HepG2 (cell line): ENCODE data around the gene PBX4. TPM values are rescaled to one million over a fixed set of nuclear protein-coding genes. Genes with fewer than 3 reads are reported as not detected.

Experiments used
- ATAC-seq: fragments of 200-7000 bp; cut with Tn5 transposase; 3 replicates; pipeline ENCODE4 v1.9.1; 2020; ENCODE audit warnings: mild to moderate bottlenecking, moderate library complexity
- BruUV-seq: library from RNA; stranded (reverse); fragments of 400-500 nt; replicated peaks from 2 replicates; lab custom pipeline; 2021; lab: Mats Ljungman, UMichigan
- CTCF ChIA-PET: fragments of 300-600 bp; formaldehyde crosslinking; extraction: SDS; loops from one replicate; lab custom pipeline; 2021; ENCODE audit warnings: low total read pairs, inconsistent platforms, low intra/inter-chr PET ratio; lab: Yijun Ruan, JAX
- POLR2A ChIA-PET: fragments of 350-600 bp; sonication (Branson Sonifier 250); formaldehyde crosslinking; loops from one replicate; lab custom pipeline; 2020; ENCODE audit warnings: antibody characterized with exemption, inconsistent platforms; lab: Yijun Ruan, JAX
- DNase-seq: peaks from one replicate; pipeline ENCODE4 v3.0.0-alpha.2; 2015; ENCODE audit warnings: low spot score
- FAIRE-seq: peaks from 3 replicates; lab custom pipeline; 2011; peaks lifted over from hg19 to GRCh38; lab: Jason Lieb, UNC
- H2AFZ ChIP-seq: one replicate; pipeline ENCODE4 v1.6.1; 2011; ENCODE audit warnings: low read length, inconsistent platforms
- H3K27ac ChIP-seq: fragments of 300-600 bp; 3 replicates; pipeline ENCODE4 v1.8.0; 2011; ENCODE audit warnings: mixed run types, mild to moderate bottlenecking, mixed read lengths, low read length, inconsistent platforms; ENCODE audit not compliant: insufficient read depth; ENCODE audit errors: extremely low read length
- H3K27me3 ChIP-seq, 2 experiments: fragments of 200-600 bp in 1 of 2; 2 replicates in 1 of 2; 3 replicates in 1 of 2; pipeline versions ENCODE4 v1.6.0 to v1.8.0; 2011; ENCODE audit warnings: low read length in 2 of 2, mild to moderate bottlenecking in 2 of 2, moderate library complexity in 2 of 2, inconsistent platforms in 1 of 2; ENCODE audit not compliant: insufficient read depth in 2 of 2, control insufficient read depth in 1 of 2
- H3K36me3 ChIP-seq, 2 experiments: fragments of 200-600 bp in 1 of 2; replicated peaks in 1 of 2; 2 replicates in 1 of 2; 3 replicates in 1 of 2; pipeline versions ENCODE4 v1.5.1 to v1.8.0; 2011; ENCODE audit warnings: low read length in 2 of 2, inconsistent platforms in 1 of 2; ENCODE audit not compliant: insufficient read depth in 2 of 2, control insufficient read depth in 1 of 2
- H3K4me1 ChIP-seq: 2 replicates; pipeline ENCODE4 v1.5.1; 2012; ENCODE audit warnings: low read length, inconsistent platforms; ENCODE audit not compliant: insufficient read depth
- H3K4me2 ChIP-seq: 2 replicates; pipeline ENCODE4 v1.6.0; 2011; ENCODE audit warnings: low read depth, low read length, inconsistent platforms
- H3K4me3 ChIP-seq, 3 experiments: fragments of 200-600 bp in 1 of 3; sonication (generic), shearing (Covaris generic) in 1 of 3; replicated peaks in 1 of 3; 2 replicates each; pipeline ENCODE4 v1.5.1; 2011 to 2016; ENCODE audit warnings: low read length in 3 of 3, inconsistent platforms in 2 of 3, low read depth in 2 of 3, mild to moderate bottlenecking in 2 of 3, control low read depth in 1 of 3, mixed read lengths in 1 of 3; ENCODE audit not compliant: insufficient read depth in 1 of 3
- H3K79me2 ChIP-seq: one replicate; pipeline ENCODE4 v1.6.1; 2011; ENCODE audit warnings: low read length, inconsistent platforms; ENCODE audit not compliant: insufficient read depth
- H3K9ac ChIP-seq: 2 replicates; pipeline ENCODE4 v1.6.0; 2011; ENCODE audit warnings: mild to moderate bottlenecking, low read depth, low read length, inconsistent platforms; ENCODE audit not compliant: insufficient read depth
- H3K9me3 ChIP-seq: 2 replicates; pipeline ENCODE4 v1.5.1; 2012; ENCODE audit warnings: mild to moderate bottlenecking, low read length
- H4K20me1 ChIP-seq: 2 replicates; pipeline ENCODE4 v1.6.0; 2011; ENCODE audit warnings: inconsistent platforms, mild to moderate bottlenecking, low read length, moderate library complexity; ENCODE audit not compliant: insufficient read depth
- ADNP ChIP-seq: sonication (generic); formaldehyde crosslinking; IDR thresholded peaks from 2 replicates; pipeline ENCODE4 v1.4.0; 2020; ENCODE audit warnings: missing genetic modification reagents
- ASH2L ChIP-seq: fragments of 300-600, 200-600 bp; sonication (generic); IDR thresholded peaks from 2 replicates; pipeline ENCODE4 v1.7.0; 2017; ENCODE audit warnings: low read depth, mild to moderate bottlenecking, moderate library complexity, mixed read lengths, low read length; ENCODE audit not compliant: insufficient read length
- DNMT1 ChIP-seq: sonication (generic); formaldehyde crosslinking; IDR thresholded peaks from 2 replicates; pipeline ENCODE4 v1.5.1; 2020; ENCODE audit warnings: mild to moderate bottlenecking, missing genetic modification reagents
- GABPB1 ChIP-seq: IDR thresholded peaks from 2 replicates; pipeline ENCODE4 v1.6.1; 2016; ENCODE audit warnings: mild to moderate bottlenecking, missing genetic modification reagents, moderate library complexity, missing compliant biosample characterization
- GMEB2 ChIP-seq: IDR thresholded peaks from 2 replicates; pipeline ENCODE4 v1.6.1; 2016; ENCODE audit warnings: missing biosample characterization, missing genetic modification reagents, low read depth
- MAZ ChIP-seq, 2 experiments: sonication (generic) in 1 of 2; formaldehyde crosslinking in 1 of 2; IDR thresholded peaks; 2 replicates each; pipeline versions ENCODE4 v1.5.0 to v1.6.1; 2012 to 2020; ENCODE audit warnings: low read depth in 2 of 2, mild to moderate bottlenecking in 2 of 2, borderline replicate concordance in 1 of 2, improper control_type of control experiment in 1 of 2, low read length in 1 of 2, missing genetic modification reagents in 1 of 2, moderate library complexity in 1 of 2
- MXD4 ChIP-seq: IDR thresholded peaks from 2 replicates; pipeline ENCODE4 v1.6.1; 2016; ENCODE audit warnings: mild to moderate bottlenecking, missing biosample characterization, missing genetic modification reagents
- NCOA2 ChIP-seq: sonication (generic); formaldehyde crosslinking; IDR thresholded peaks from 2 replicates; pipeline ENCODE4 v1.8.0; 2022; ENCODE audit warnings: inconsistent platforms
- NFRKB ChIP-seq: fragments of 450-650 bp; IDR thresholded peaks from 2 replicates; pipeline ENCODE4 v1.6.1; 2017
- RBM22 ChIP-seq: fragments of 200-400 bp; formaldehyde crosslinking; optimal IDR thresholded peaks from 2 replicates; pipeline ENCODE3; 2017; ENCODE audit warnings: mild to moderate bottlenecking, low read length, moderate library complexity
- SETDB1 ChIP-seq: sonication (generic); formaldehyde crosslinking; IDR thresholded peaks from 2 replicates; pipeline ENCODE4 v1.5.1; 2020; ENCODE audit warnings: missing genetic modification reagents, mild to moderate bottlenecking, borderline replicate concordance
- WIZ ChIP-seq: sonication (generic); formaldehyde crosslinking; IDR thresholded peaks from 2 replicates; pipeline ENCODE4 v1.5.1; 2020; ENCODE audit warnings: mild to moderate bottlenecking, missing genetic modification reagents
- ZNF18 ChIP-seq: sonication (generic); formaldehyde crosslinking; IDR thresholded peaks from 2 replicates; pipeline ENCODE4 v1.8.0; 2022; ENCODE audit warnings: mild to moderate bottlenecking, missing genetic modification reagents; ENCODE audit not compliant: insufficient replicate concordance
- ZNF572 ChIP-seq: sonication (generic); formaldehyde crosslinking; IDR thresholded peaks from 2 replicates; pipeline ENCODE4 v1.5.1; 2020; ENCODE audit warnings: mild to moderate bottlenecking, missing genetic modification reagents
- ZSCAN9 ChIP-seq: IDR thresholded peaks from 2 replicates; pipeline ENCODE4 v1.6.1; 2016; ENCODE audit warnings: borderline replicate concordance
- WGBS: methylation state at CpG from one replicate; pipeline ENCODE4 v1.1.6; 2017; ENCODE audit warnings: low lambda C conversion rate; 5-methylcytosine and 5-hydroxymethylcytosine counted together
- in situ Hi-C: cut with HindIII; loops from 2 replicates; pipeline ENCODE4 v1.10.0; 2017; ENCODE audit warnings: low pct_unique_long_range_greater_than_20kb; ENCODE audit not compliant: extremely low pct_ligation_motif_present
- intact Hi-C: fragments of 100-400 bp; cut with micrococcal nuclease; formaldehyde crosslinking; loops from one replicate; pipeline ENCODE4 v1.10.0; 2022; ENCODE audit not compliant: unreplicated experiment
- polyA plus RNA-seq, 8 experiments: library from polyadenylated mRNA; depleted of rRNA in 3 of 8; stranded (reverse) in 7 of 8; unstranded in 1 of 8; fragments of >200 nt; fragmentation: Illumina TruSeq in 4 of 8; extraction: Trizol in 4 of 8; gene quantifications; 2 replicates each; pipeline versions ENCODE4 v1.2.1 to v1.2.3, GENCODE V29; 2011 to 2016; ENCODE audit warnings: low read depth in 4 of 8, missing spikeins in 1 of 8, mixed read lengths in 1 of 8; ENCODE audit not compliant: insufficient read depth in 1 of 8
- total RNA-seq, 5 experiments: library from RNA; depleted of rRNA; stranded (reverse); fragments of >200 nt; fragmentation: Illumina TruSeq; extraction: Trizol; gene quantifications; 2 replicates each; pipeline ENCODE4 v1.2.3, GENCODE V29; 2016; ENCODE audit warnings: low read depth in 1 of 5
- TF ChIP-seq, protein P1 (sequence below): sonication (generic); formaldehyde crosslinking; IDR thresholded peaks from 2 replicates; pipeline ENCODE4 v1.5.0; 2020; ENCODE audit warnings: missing genetic modification reagents
- TF ChIP-seq, protein P2 (sequence below), 2 experiments: sonication (generic) in 1 of 2; formaldehyde crosslinking in 1 of 2; IDR thresholded peaks; 2 replicates each; pipeline versions ENCODE4 v1.5.1 to v1.6.1; 2011 to 2020; ENCODE audit warnings: borderline replicate concordance in 1 of 2, low read depth in 1 of 2, low read length in 1 of 2, mild to moderate bottlenecking in 1 of 2, missing genetic modification reagents in 1 of 2, moderate library complexity in 1 of 2
- TF ChIP-seq, protein P3 (sequence below): sonication (generic); formaldehyde crosslinking; IDR thresholded peaks from 2 replicates; pipeline ENCODE4 v1.8.1; 2023; ENCODE audit warnings: missing genetic modification reagents, inconsistent platforms, borderline replicate concordance

Gene PBX4
- total and polyA plus RNA-seq, 2 of the 13 experiments (the other 11 are each of a cell fraction or from before 2014, with no cell fraction given), result not detected

DNA sequence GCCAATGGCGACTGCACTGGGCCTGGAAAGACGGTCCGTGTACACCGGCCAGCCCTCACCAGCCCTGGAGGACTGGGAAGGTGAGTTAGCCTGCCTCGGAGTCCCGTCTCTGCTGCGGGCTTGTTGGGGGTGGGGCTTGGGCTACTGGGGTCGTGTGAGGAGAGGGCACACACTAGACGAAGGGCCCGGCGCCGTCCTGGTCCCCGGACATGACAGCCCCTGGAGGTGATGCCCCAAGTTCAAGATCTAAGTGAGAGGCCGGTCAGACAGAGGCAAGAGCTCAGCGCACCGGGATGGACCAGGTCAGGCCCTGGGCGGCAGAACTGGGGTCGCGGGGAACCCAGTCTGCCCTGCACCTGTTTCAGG is 78.8 kb downstream of the PBX4 start:
- intact Hi-C loops, result no loop called here
- ChIA-PET POLR2A (no interaction called here), CTCF (no interaction called here)
- Histone ChIP-seq H3K4me3 (no peak overlapping the region), H3K9me3 (no peaks in the 10 kb centered on the region), H3K36me3 (no peaks in the 10 kb centered on the region), H3K79me2 (no peaks in the 10 kb centered on the region), H3K4me1 (0 out of 2 replicates have a peak, but pooled peaks cover 5% of the 10 kb centered on the region), H3K27ac (no peak overlapping the region), H3K9ac (no peak overlapping the region), H2AFZ (no peak overlapping the region), H4K20me1 (no peaks in the 10 kb centered on the region), H3K4me2 (no peak overlapping the region), H3K27me3 (peaks cover 0 to 10% of the 10 kb centered on the region in 2 experiments; a peak in 1 of 5 replicates)
- FAIRE-seq (no peak), ATAC-seq (peak; percentile 3; the same call in 1 of the 3 replicates), DNase-seq (no peak)
- BruUV-seq, result no TSS peak
- TF ChIP-seq ZNF18 (no peak), ZNF572 (CRISPR knock-in tag) (no peak), DNMT1 (CRISPR knock-in tag) (no peak), ASH2L (no peak), MXD4 (CRISPR knock-in tag) (no peak), NFRKB (no peak), WIZ (no peak), NCOA2 (CRISPR knock-in tag) (no peak), GMEB2 (CRISPR knock-in tag) (no peak), ADNP (CRISPR knock-in tag) (no peak), ZSCAN9 (no peak), RBM22 (no peak), GABPB1 (CRISPR knock-in tag) (no peak), MAZ (IDR thresholded peaks at IDR 0.05; ENCODE audit: borderline replicate concordance, low read depth, low read length) (no peak), MAZ (CRISPR knock-in tag; IDR thresholded peaks at IDR 0.05; ENCODE audit: low read depth) (no peak), SETDB1 (no peak)
- TF ChIP-seq, protein P1, sequence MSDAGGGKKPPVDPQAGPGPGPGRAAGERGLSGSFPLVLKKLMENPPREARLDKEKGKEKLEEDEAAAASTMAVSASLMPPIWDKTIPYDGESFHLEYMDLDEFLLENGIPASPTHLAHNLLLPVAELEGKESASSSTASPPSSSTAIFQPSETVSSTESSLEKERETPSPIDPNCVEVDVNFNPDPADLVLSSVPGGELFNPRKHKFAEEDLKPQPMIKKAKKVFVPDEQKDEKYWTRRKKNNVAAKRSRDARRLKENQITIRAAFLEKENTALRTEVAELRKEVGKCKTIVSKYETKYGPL, result no peak
- TF ChIP-seq, protein P2, sequence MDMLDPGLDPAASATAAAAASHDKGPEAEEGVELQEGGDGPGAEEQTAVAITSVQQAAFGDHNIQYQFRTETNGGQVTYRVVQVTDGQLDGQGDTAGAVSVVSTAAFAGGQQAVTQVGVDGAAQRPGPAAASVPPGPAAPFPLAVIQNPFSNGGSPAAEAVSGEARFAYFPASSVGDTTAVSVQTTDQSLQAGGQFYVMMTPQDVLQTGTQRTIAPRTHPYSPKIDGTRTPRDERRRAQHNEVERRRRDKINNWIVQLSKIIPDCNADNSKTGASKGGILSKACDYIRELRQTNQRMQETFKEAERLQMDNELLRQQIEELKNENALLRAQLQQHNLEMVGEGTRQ (IDR thresholded peaks at IDR 0.05; ENCODE audit: low read depth, low read length), result no peak
- TF ChIP-seq, protein P2 (CRISPR knock-in tag; IDR thresholded peaks at IDR 0.05; ENCODE audit: borderline replicate concordance), result no peak
- TF ChIP-seq, protein P3, sequence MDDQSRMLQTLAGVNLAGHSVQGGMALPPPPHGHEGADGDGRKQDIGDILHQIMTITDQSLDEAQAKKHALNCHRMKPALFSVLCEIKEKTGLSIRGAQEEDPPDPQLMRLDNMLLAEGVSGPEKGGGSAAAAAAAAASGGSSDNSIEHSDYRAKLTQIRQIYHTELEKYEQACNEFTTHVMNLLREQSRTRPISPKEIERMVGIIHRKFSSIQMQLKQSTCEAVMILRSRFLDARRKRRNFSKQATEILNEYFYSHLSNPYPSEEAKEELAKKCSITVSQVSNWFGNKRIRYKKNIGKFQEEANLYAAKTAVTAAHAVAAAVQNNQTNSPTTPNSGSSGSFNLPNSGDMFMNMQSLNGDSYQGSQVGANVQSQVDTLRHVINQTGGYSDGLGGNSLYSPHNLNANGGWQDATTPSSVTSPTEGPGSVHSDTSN, result no peak
- in situ Hi-C loops, result loop anchor here (5.0 to 25.0 kb wide), 2 partner anchors 103 to 423 kb away; partner anchors contain the start of gene GMIP
- 67% methylated on average over 9 of the region's 19 CpGs for WGBS
